Breast epithelium (tissue), 4 donors: ENCODE data around the gene ANKRD2. TPM values are rescaled to one million over a fixed set of nuclear protein-coding genes. Genes with fewer than 3 reads are reported as not detected.
A peak's percentile ranks its signal among the peaks of the same experiment; 100 is the strongest.

ENCODE experiments used
- DNase-seq, 2 donors: peaks; one replicate each; pipeline ENCODE4 v3.0.0-alpha.2; 2019; ENCODE audit warnings: low spot score in 2 of 2
- H3K27ac ChIP-seq, 2 donors: fragments of 200-600 bp; sonication (generic) in 1 of 2; one replicate each; pipeline ENCODE4 v1.5.1; 2016 to 2019; ENCODE audit warnings: mild to moderate bottlenecking in 1 of 2
- H3K27me3 ChIP-seq, 2 donors: fragments of 200-600 bp; sonication (generic) in 1 of 2; one replicate each; pipeline versions ENCODE4 v1.5.1 to v1.6.0; 2017 to 2019; ENCODE audit warnings: control low read depth in 1 of 2, mild to moderate bottlenecking in 1 of 2
- H3K36me3 ChIP-seq: fragments of 200-600 bp; one replicate; pipeline ENCODE4 v1.5.1; 2019
- H3K4me1 ChIP-seq, 2 donors: fragments of 200-600 bp; sonication (generic); one replicate each; pipeline ENCODE4 v1.5.1; 2016 to 2019; ENCODE audit warnings: control low read depth in 1 of 2
- H3K4me3 ChIP-seq, 3 donors: fragments of 200-600 bp; sonication (generic); 1 replicate in 2 of 3; 2 replicates in 1 of 3; pipeline ENCODE4 v1.5.1; 2016 to 2019; ENCODE audit warnings: mild to moderate bottlenecking in 3 of 3, moderate library complexity in 2 of 3
- H3K9me3 ChIP-seq, 2 donors: fragments of 200-600 bp; sonication (generic) in 1 of 2; one replicate each; pipeline ENCODE4 v1.5.1; 2016 to 2019; ENCODE audit warnings: control low read depth in 1 of 2
- CTCF ChIP-seq, 3 donors: fragments of 450-650 bp; IDR thresholded peaks; one replicate each; pipeline ENCODE4 v1.5.1; 2016 to 2017; ENCODE audit warnings: antibody characterized with exemption in 3 of 3, mild to moderate bottlenecking in 3 of 3, moderate library complexity in 3 of 3
- POLR2A ChIP-seq: fragments of 450-650 bp; IDR thresholded peaks from one replicate; pipeline ENCODE4 v1.6.1; 2016; ENCODE audit warnings: antibody characterized with exemption, mild to moderate bottlenecking, moderate library complexity
- POLR2AphosphoS5 ChIP-seq, 3 donors: sonication (generic); formaldehyde crosslinking; IDR thresholded peaks; one replicate each; pipeline ENCODE4 v1.6.1; 2017; ENCODE audit warnings: antibody characterized with exemption in 3 of 3
- intact Hi-C: fragments of 100-400 bp; cut with DNase I; formaldehyde crosslinking; loops from one replicate; pipeline ENCODE4 v1.15.1; 2023; ENCODE audit warnings: low total_unique reads
- total RNA-seq, 3 donors: library from RNA; depleted of rRNA; stranded (reverse); fragments of >200 nt; gene quantifications; one replicate each; pipeline ENCODE4 v1.1.0, GENCODE V29; 2016

ANKRD2 gene
- total RNA-seq, 3 donors from 2014 or later = not detected

GRCh38 chr10:97547271-97547600 is 25.3 kb upstream of the ANKRD2 start:
- TF ChIP-seq POLR2AphosphoS5 (IDR thresholded peaks at IDR 0.05) = no peak
- no peak for TF ChIP-seq POLR2A
- TF ChIP-seq CTCF (IDR thresholded peaks at IDR 0.05) = no peak
- Histone ChIP-seq H3K9me3 (no peaks in the 10 kb centered on the region), H3K36me3 (no peaks in the 10 kb centered on the region), H3K4me1 (peaks cover 19 to 20% of the 10 kb centered on the region in 2 donors), H3K4me3 (no peak overlapping the region), H3K27me3 (no peaks in the 10 kb centered on the region), H3K27ac (peak overlapping the region; percentile 14 to 43)
- DNase-seq = no peak
- intact Hi-C loops = loop anchor here (10.0 kb wide), 1 partner anchor 82 kb away; no protein-coding TSS in a partner anchor

- no peaks in the 10 kb centered on the region for H3K9me3 ChIP-seq
- intact Hi-C loops = loop anchor here (10.0 kb wide), 1 partner anchor 83 kb away; no protein-coding TSS in a partner anchor
- DNase-seq = no peak
- no peaks in the 10 kb centered on the region for H3K27me3 ChIP-seq
- no peak overlapping the region for H3K4me3 ChIP-seq
- peaks cover 12 to 13% of the 10 kb centered on the region in 2 donors for H3K4me1 ChIP-seq
- H3K36me3 ChIP-seq = no peaks in the 10 kb centered on the region
- no peak for TF ChIP-seq POLR2A
- no peak for TF ChIP-seq POLR2AphosphoS5 (IDR thresholded peaks at IDR 0.05)
- no peak for TF ChIP-seq CTCF (IDR thresholded peaks at IDR 0.05)
- H3K27ac ChIP-seq = peak overlapping the region; percentile 43 to 95
These were observed 24.6 kb upstream of the ANKRD2 start for GRCh38 chr10:97547962-97548361.

- intact Hi-C loops = loop anchor here (10.0 kb wide), 1 partner anchor 84 kb away; no protein-coding TSS in a partner anchor
- Histone ChIP-seq H3K4me3 (no peak overlapping the region), H3K4me1 (peaks cover 7 to 10% of the 10 kb centered on the region in 2 donors), H3K27ac (peak overlapping the region; percentile 84 to 95), H3K9me3 (no peaks in the 10 kb centered on the region), H3K36me3 (no peaks in the 10 kb centered on the region), H3K27me3 (no peaks in the 10 kb centered on the region)
- TF ChIP-seq CTCF (IDR thresholded peaks at IDR 0.05) (no peak), POLR2AphosphoS5 (IDR thresholded peaks at IDR 0.05) (no peak), POLR2A (no peak)
- no peak for DNase-seq
These were observed 23.6 kb upstream of the ANKRD2 start for GRCh38 chr10:97548828-97549455.

- Histone ChIP-seq H3K4me3 (peak overlapping the region in 1 of 3 donors; percentile 46), H3K27ac (peak overlapping the region; percentile 84 to 95), H3K27me3 (no peaks in the 10 kb centered on the region), H3K36me3 (no peaks in the 10 kb centered on the region), H3K4me1 (peaks cover 7 to 10% of the 10 kb centered on the region in 2 donors), H3K9me3 (no peaks in the 10 kb centered on the region)
- intact Hi-C loops = loop anchor here (10.0 kb wide), 1 partner anchor 85 kb away; no protein-coding TSS in a partner anchor
- no peak for TF ChIP-seq POLR2A
- peak in 2 of 3 donors; percentile 26 to 65 for TF ChIP-seq POLR2AphosphoS5 (IDR thresholded peaks at IDR 0.05)
- DNase-seq = peak in 1 of 2 donors; percentile 91
These were observed 22.8 kb upstream of the ANKRD2 start for GRCh38 chr10:97549587-97550322.

- peak overlapping the region; percentile 84 to 95 for H3K27ac ChIP-seq
- H3K4me3 ChIP-seq = peak overlapping the region in 1 of 3 donors; percentile 46
- no peaks in the 10 kb centered on the region for H3K36me3 ChIP-seq
- H3K9me3 ChIP-seq = peaks cover 0 to 1% of the 10 kb centered on the region in 2 donors
- intact Hi-C loops = no loop called here
- no peaks in the 10 kb centered on the region for H3K27me3 ChIP-seq
- no peak for DNase-seq
- H3K4me1 ChIP-seq = peaks cover 7 to 10% of the 10 kb centered on the region in 2 donors
- TF ChIP-seq POLR2AphosphoS5 (IDR thresholded peaks at IDR 0.05) (no peak), CTCF (IDR thresholded peaks at IDR 0.05) (no peak), POLR2A (no peak)
These were observed 22.0 kb upstream of the ANKRD2 start for GRCh38 chr10:97550336-97551149.
